Trophoblast cell (in vitro differentiated cells and primary cell): Measurements from ENCODE around the gene RAB3GAP1.

Source experiments
- DNase-seq, 2 donors: peaks; one replicate each; pipeline ENCODE4 v3.0.0-alpha.2; 2016
- H2AFZ ChIP-seq: 2 replicates; pipeline ENCODE4 v1.6.1; 2013; ENCODE audit warnings: low read length, moderate library complexity, mild to moderate bottlenecking; ENCODE audit not compliant: insufficient read depth, poor library complexity
- H2AK5ac ChIP-seq: 2 replicates; pipeline ENCODE4 v1.6.1; 2013; ENCODE audit warnings: mild to moderate bottlenecking, low read length
- H2BK120ac ChIP-seq: 2 replicates; pipeline ENCODE4 v1.6.1; 2013; ENCODE audit warnings: low read length, mild to moderate bottlenecking, moderate library complexity; ENCODE audit not compliant: insufficient read depth, poor library complexity
- H2BK12ac ChIP-seq: 2 replicates; pipeline ENCODE4 v1.6.1; 2013; ENCODE audit warnings: mild to moderate bottlenecking, low read length, moderate library complexity
- H2BK5ac ChIP-seq: 2 replicates; pipeline ENCODE4 v1.6.1; 2013; ENCODE audit warnings: low read length, low read depth, moderate library complexity, mild to moderate bottlenecking; ENCODE audit not compliant: poor library complexity
- H3K14ac ChIP-seq: 2 replicates; pipeline ENCODE4 v1.6.1; 2013; ENCODE audit warnings: mild to moderate bottlenecking, low read length
- H3K18ac ChIP-seq: 2 replicates; pipeline ENCODE4 v1.6.1; 2013; ENCODE audit warnings: mild to moderate bottlenecking, low read length
- H3K23ac ChIP-seq: 2 replicates; pipeline ENCODE4 v1.6.1; 2013; ENCODE audit warnings: low read length
- H3K27ac ChIP-seq: 2 replicates; pipeline ENCODE4 v1.5.1; 2013; ENCODE audit warnings: low read depth, mild to moderate bottlenecking, inconsistent platforms, low read length, moderate library complexity
- H3K27me3 ChIP-seq: 2 replicates; pipeline ENCODE4 v1.6.1; 2013; ENCODE audit warnings: inconsistent platforms, mild to moderate bottlenecking, low read length, moderate library complexity; ENCODE audit not compliant: insufficient read depth
- H3K36me3 ChIP-seq, 2 experiments: 1 replicate in 1 of 2; 2 replicates in 1 of 2; pipeline ENCODE4 v1.6.1; 2013; ENCODE audit warnings: low read length in 2 of 2, mild to moderate bottlenecking in 2 of 2, moderate library complexity in 1 of 2; ENCODE audit not compliant: insufficient read depth in 2 of 2, control insufficient read depth in 1 of 2
- H3K4ac ChIP-seq: 2 replicates; pipeline ENCODE4 v1.6.1; 2013; ENCODE audit warnings: low read depth, mild to moderate bottlenecking, low read length, moderate library complexity
- H3K4me1 ChIP-seq, 2 experiments: 1 replicate in 1 of 2; 2 replicates in 1 of 2; pipeline ENCODE4 v1.6.1; 2013; ENCODE audit warnings: low read length in 2 of 2, mild to moderate bottlenecking in 2 of 2, moderate library complexity in 1 of 2; ENCODE audit not compliant: insufficient read depth in 2 of 2, control insufficient read depth in 1 of 2
- H3K4me2 ChIP-seq: 2 replicates; pipeline ENCODE4 v1.6.1; 2013; ENCODE audit warnings: inconsistent platforms, mild to moderate bottlenecking, low read length, moderate library complexity
- H3K4me3 ChIP-seq: 2 replicates; pipeline ENCODE4 v1.5.1; 2013; ENCODE audit warnings: mild to moderate bottlenecking, low read depth, low read length, inconsistent platforms
- H3K79me1 ChIP-seq: one replicate; pipeline ENCODE4 v1.6.1; 2013; ENCODE audit warnings: low read length
- H3K79me2 ChIP-seq: 2 replicates; pipeline ENCODE4 v1.6.1; 2013; ENCODE audit warnings: low read length, mild to moderate bottlenecking; ENCODE audit not compliant: control insufficient read depth, insufficient read depth, poor library complexity
- H3K9ac ChIP-seq: 2 replicates; pipeline ENCODE4 v1.6.1; 2013; ENCODE audit warnings: mild to moderate bottlenecking, low read length
- H3K9me3 ChIP-seq: 2 replicates; pipeline ENCODE4 v1.6.1; 2013; ENCODE audit warnings: low read depth, mild to moderate bottlenecking, control low read depth, inconsistent platforms, low read length; ENCODE audit not compliant: insufficient read depth
- H4K12ac ChIP-seq: 2 replicates; pipeline ENCODE4 v1.6.1; 2013; ENCODE audit warnings: low read depth, mild to moderate bottlenecking, low read length, moderate library complexity
- H4K8ac ChIP-seq: 2 replicates; pipeline ENCODE4 v1.6.1; 2013; ENCODE audit warnings: low read depth, mild to moderate bottlenecking, low read length, moderate library complexity
- H4K91ac ChIP-seq: one replicate; pipeline ENCODE4 v1.6.1; 2013; ENCODE audit warnings: low read depth, mild to moderate bottlenecking, low read length, moderate library complexity
- WGBS: extraction: QIAGEN DNeasy Blood & Tissue Kit; methylation state at CpG from one replicate; pipeline ENCODE4 v1.1.7; 2013; ENCODE audit warnings: missing lambda C conversion rate; ENCODE audit not compliant: insufficient read length, insufficient coverage; ENCODE audit errors: extremely low coverage; 5-methylcytosine and 5-hydroxymethylcytosine counted together

Gene RAB3GAP1

GRCh38 chr2:135064149-135064548 lies 12.1 kb downstream of the RAB3GAP1 start:
- Histone ChIP-seq H3K9ac (no peak overlapping the region), H2BK120ac (no peak overlapping the region), H3K27ac (no peak overlapping the region), H3K18ac (no peak overlapping the region), H3K4me1 (no peaks in the 10 kb centered on the region), H3K4me3 (no peak overlapping the region), H3K36me3 (peaks cover 6 to 7% of the 10 kb centered on the region in 2 experiments), H3K79me2 (no peaks in the 10 kb centered on the region), H4K91ac (no peak overlapping the region), H4K8ac (no peak overlapping the region), H3K9me3 (no peaks in the 10 kb centered on the region), H3K4me2 (no peak overlapping the region), H3K27me3 (no peaks in the 10 kb centered on the region), H3K14ac (no peak overlapping the region), H2BK5ac (no peak overlapping the region), H4K12ac (no peak overlapping the region), H2BK12ac (no peak overlapping the region), H3K4ac (no peak overlapping the region), H2AK5ac (no peak overlapping the region), H3K23ac (no peak overlapping the region), H3K79me1 (no peaks in the 10 kb centered on the region), H2AFZ (no peak overlapping the region)
- DNase-seq: no peak
- no CpG with 5 or more reads among the region's 2 CpGs for WGBS

- no peaks in the 10 kb centered on the region for H3K79me2 ChIP-seq
- H3K14ac ChIP-seq: no peak overlapping the region
- H3K23ac ChIP-seq: no peak overlapping the region
- no peak overlapping the region for H2AK5ac ChIP-seq
- peaks cover 4% of the 10 kb centered on the region for H3K9me3 ChIP-seq
- no peak overlapping the region for H3K27ac ChIP-seq
- no peak overlapping the region for H4K8ac ChIP-seq
- peaks cover 6 to 7% of the 10 kb centered on the region in 2 experiments for H3K36me3 ChIP-seq
- no peak overlapping the region for H4K91ac ChIP-seq
- no peaks in the 10 kb centered on the region for H3K79me1 ChIP-seq
- WGBS: no CpG with 5 or more reads among the region's 1 CpG
- H2BK5ac ChIP-seq: no peak overlapping the region
- H3K4me3 ChIP-seq: no peak overlapping the region
- no peaks in the 10 kb centered on the region for H3K4me1 ChIP-seq
- H3K4me2 ChIP-seq: no peak overlapping the region
- no peak overlapping the region for H4K12ac ChIP-seq
- no peak overlapping the region for H2BK12ac ChIP-seq
- DNase-seq: no peak
- no peak overlapping the region for H2BK120ac ChIP-seq
- H3K18ac ChIP-seq: no peak overlapping the region
- H3K27me3 ChIP-seq: no peaks in the 10 kb centered on the region
- H3K4ac ChIP-seq: no peak overlapping the region
- no peak overlapping the region for H3K9ac ChIP-seq
- no peak overlapping the region for H2AFZ ChIP-seq
Measured at GRCh38 chr2:135066710-135067109, 14.6 kb downstream of the RAB3GAP1 start.

- H3K27me3 ChIP-seq: no peaks in the 10 kb centered on the region
- WGBS: no CpG with 5 or more reads among the region's 3 CpGs
- no peak overlapping the region for H3K14ac ChIP-seq
- no peak overlapping the region for H2AFZ ChIP-seq
- H2BK12ac ChIP-seq: no peak overlapping the region
- H3K79me1 ChIP-seq: no peaks in the 10 kb centered on the region
- peaks cover 9% of the 10 kb centered on the region for H3K9me3 ChIP-seq
- H3K4ac ChIP-seq: no peak overlapping the region
- no peak overlapping the region for H2BK5ac ChIP-seq
- H3K4me2 ChIP-seq: no peak overlapping the region
- no peaks in the 10 kb centered on the region for H3K4me1 ChIP-seq
- H4K8ac ChIP-seq: no peak overlapping the region
- no peak overlapping the region for H3K4me3 ChIP-seq
- no peak overlapping the region for H3K27ac ChIP-seq
- no peak overlapping the region for H4K91ac ChIP-seq
- no peak overlapping the region for H2AK5ac ChIP-seq
- H3K23ac ChIP-seq: no peak overlapping the region
- H3K36me3 ChIP-seq: peaks cover 11 to 17% of the 10 kb centered on the region in 2 experiments
- no peak overlapping the region for H3K18ac ChIP-seq
- no peak for DNase-seq
- H3K9ac ChIP-seq: no peak overlapping the region
- H4K12ac ChIP-seq: no peak overlapping the region
- H3K79me2 ChIP-seq: no peaks in the 10 kb centered on the region
- H2BK120ac ChIP-seq: no peak overlapping the region
Measured at GRCh38 chr2:135072125-135072997, 20.3 kb downstream of the RAB3GAP1 start.

- Histone ChIP-seq H4K12ac (no peak overlapping the region), H3K4me1 (no peaks in the 10 kb centered on the region), H2BK120ac (no peak overlapping the region), H3K9ac (no peak overlapping the region), H2AK5ac (no peak overlapping the region), H3K27ac (no peak overlapping the region), H3K79me1 (no peaks in the 10 kb centered on the region), H3K36me3 (peaks cover 11 to 19% of the 10 kb centered on the region in 2 experiments), H2AFZ (no peak overlapping the region), H3K4me2 (no peak overlapping the region), H3K4me3 (no peak overlapping the region), H2BK5ac (no peak overlapping the region), H4K8ac (no peak overlapping the region), H3K79me2 (no peaks in the 10 kb centered on the region), H3K9me3 (peaks cover 9% of the 10 kb centered on the region), H2BK12ac (no peak overlapping the region), H3K4ac (no peak overlapping the region), H3K14ac (no peak overlapping the region), H3K23ac (no peak overlapping the region), H3K27me3 (no peaks in the 10 kb centered on the region), H4K91ac (no peak overlapping the region), H3K18ac (no peak overlapping the region)
- no CpG with 5 or more reads among the region's 3 CpGs for WGBS
- DNase-seq: peak; percentile 25 to 53
Measured at GRCh38 chr2:135074216-135074615, 22.1 kb downstream of the RAB3GAP1 start.
